ENCODE measurements around the gene OXTR.

GRCh38 chr3:8745619-8746370 is 23.6 kb downstream of the OXTR start:
- TF ChIP-seq CTCF (IDR thresholded peaks at IDR 0.05) (no peak), POLR2AphosphoS5 (IDR thresholded peaks at IDR 0.05) (no peak), POLR2A (IDR thresholded peaks at IDR 0.05) (no peak), EP300 (IDR thresholded peaks at IDR 0.05) (no peak)

Data from gastroesophageal sphincter (tissue), 3 donors.